ENCODE results near the gene TRIM56.
"Not testable (repeated sequence)": the region's sequence is repeated elsewhere in the genome, so short reads cannot be mapped to it uniquely, and the experiment has no call there.

The TRIM56 gene

GRCh38 chr7:101127460-101128039, 42.3 kb downstream of the TRIM56 start:
- Histone ChIP-seq H3K79me2 (ENCODE audit: low read length) (no peaks in the 10 kb centered on the region), H3K9me3 (ENCODE audit: insufficient read depth, low read length) (no peaks in the 10 kb centered on the region), H3K27me3 (ENCODE audit: low read depth, low read length) (peaks cover 8% of the 10 kb centered on the region; the same call in 1 of the 2 replicates), H3K4me3 (ENCODE audit: low read length) (no peak overlapping the region), H2AFZ (ENCODE audit: low read depth, low read length) (no peak overlapping the region), H4K20me1 (ENCODE audit: insufficient read depth, low read length) (no peaks in the 10 kb centered on the region), H3K4me1 (ENCODE audit: low read length) (peaks cover 2% of the 10 kb centered on the region; the same call in 1 of the 2 replicates), H3K4me2 (ENCODE audit: low read length) (no peak overlapping the region), H3K36me3 (replicated peaks; ENCODE audit: low read depth, low read length) (no peaks in the 10 kb centered on the region), H3K27ac (ENCODE audit: low read length) (no peak overlapping the region), H3K9ac (ENCODE audit: low read length) (no peak overlapping the region)
- no peak for TF ChIP-seq CTCF (IDR thresholded peaks at IDR 0.05; ENCODE audit: low read depth, low read length)
- no peak for TF ChIP-seq EZH2phosphoT487 (IDR thresholded peaks at IDR 0.05; ENCODE audit: low read depth)

GRCh38 chr7:101128040-101128834, 43.0 kb downstream of the TRIM56 start:
- no peak overlapping the region for H3K4me2 ChIP-seq (ENCODE audit: low read length)

GRCh38 chr7:101129603-101130117, 44.4 kb downstream of the TRIM56 start:
- H4K20me1 ChIP-seq (ENCODE audit: insufficient read depth, low read length): no peaks in the 10 kb centered on the region
- H3K4me3 ChIP-seq (ENCODE audit: low read length): no peak overlapping the region
- no peak overlapping the region for H2AFZ ChIP-seq (ENCODE audit: low read depth, low read length)
- no peak overlapping the region for H3K9ac ChIP-seq (ENCODE audit: low read length)
- H3K27ac ChIP-seq (ENCODE audit: low read length): no peak overlapping the region
- no peak overlapping the region for H3K4me2 ChIP-seq (ENCODE audit: low read length)
- H3K36me3 ChIP-seq (replicated peaks; ENCODE audit: low read depth, low read length): no peaks in the 10 kb centered on the region
- TF ChIP-seq EZH2phosphoT487 (IDR thresholded peaks at IDR 0.05; ENCODE audit: low read depth) (no peak), CTCF (IDR thresholded peaks at IDR 0.05; ENCODE audit: low read depth, low read length) (no peak)
- no peaks in the 10 kb centered on the region for H3K79me2 ChIP-seq (ENCODE audit: low read length)
- peaks cover 9% of the 10 kb centered on the region for H3K4me1 ChIP-seq (ENCODE audit: low read length)
- H3K9me3 ChIP-seq (ENCODE audit: insufficient read depth, low read length): no peaks in the 10 kb centered on the region
- H3K27me3 ChIP-seq (ENCODE audit: low read depth, low read length): peaks cover 3% of the 10 kb centered on the region; the same call in 1 of the 2 replicates

More at GRCh38 chr7:101128040-101128834, 43.0 kb downstream of the TRIM56 start:
- Histone ChIP-seq H3K9me3 (ENCODE audit: insufficient read depth, low read length) (no peaks in the 10 kb centered on the region), H3K4me1 (ENCODE audit: low read length) (no peaks in the 10 kb centered on the region), H2AFZ (ENCODE audit: low read depth, low read length) (no peak overlapping the region), H3K9ac (ENCODE audit: low read length) (no peak overlapping the region), H4K20me1 (ENCODE audit: insufficient read depth, low read length) (no peaks in the 10 kb centered on the region), H3K79me2 (ENCODE audit: low read length) (no peaks in the 10 kb centered on the region), H3K4me3 (ENCODE audit: low read length) (no peak overlapping the region), H3K27me3 (ENCODE audit: low read depth, low read length) (peaks cover 8% of the 10 kb centered on the region; the same call in 1 of the 2 replicates), H3K36me3 (replicated peaks; ENCODE audit: low read depth, low read length) (no peaks in the 10 kb centered on the region), H3K27ac (ENCODE audit: low read length) (no peak overlapping the region)
- no peak for TF ChIP-seq CTCF (IDR thresholded peaks at IDR 0.05; ENCODE audit: low read depth, low read length)
- TF ChIP-seq EZH2phosphoT487 (IDR thresholded peaks at IDR 0.05; ENCODE audit: low read depth): no peak

GRCh38 chr7:101132626-101133600, 47.6 kb downstream of the TRIM56 start:
- not testable (repeated sequence) for H3K27ac ChIP-seq (ENCODE audit: low read length); H3K4me2 ChIP-seq (ENCODE audit: low read length); H4K20me1 ChIP-seq (ENCODE audit: insufficient read depth, low read length); H3K4me3 ChIP-seq (ENCODE audit: low read length); H3K36me3 ChIP-seq (replicated peaks; ENCODE audit: low read depth, low read length); H3K79me2 ChIP-seq (ENCODE audit: low read length); H3K27me3 ChIP-seq (ENCODE audit: low read depth, low read length); H2AFZ ChIP-seq (ENCODE audit: low read depth, low read length); H3K9me3 ChIP-seq (ENCODE audit: insufficient read depth, low read length); H3K9ac ChIP-seq (ENCODE audit: low read length)
- H3K4me1 ChIP-seq (ENCODE audit: low read length): peaks cover 15% of the 10 kb centered on the region

Data from OCI-LY3 (cell line).